HG02852 (cell line): Measurements from ENCODE around the gene STH.

Source experiments
- ATAC-seq: cut with Tn5 transposase; IDR thresholded peaks from one replicate; pipeline ENCODE4 v1.9.1; 2021; ENCODE audit warnings: mild to moderate bottlenecking, moderate library complexity; ENCODE audit not compliant: unreplicated experiment

Gene STH

DNA sequence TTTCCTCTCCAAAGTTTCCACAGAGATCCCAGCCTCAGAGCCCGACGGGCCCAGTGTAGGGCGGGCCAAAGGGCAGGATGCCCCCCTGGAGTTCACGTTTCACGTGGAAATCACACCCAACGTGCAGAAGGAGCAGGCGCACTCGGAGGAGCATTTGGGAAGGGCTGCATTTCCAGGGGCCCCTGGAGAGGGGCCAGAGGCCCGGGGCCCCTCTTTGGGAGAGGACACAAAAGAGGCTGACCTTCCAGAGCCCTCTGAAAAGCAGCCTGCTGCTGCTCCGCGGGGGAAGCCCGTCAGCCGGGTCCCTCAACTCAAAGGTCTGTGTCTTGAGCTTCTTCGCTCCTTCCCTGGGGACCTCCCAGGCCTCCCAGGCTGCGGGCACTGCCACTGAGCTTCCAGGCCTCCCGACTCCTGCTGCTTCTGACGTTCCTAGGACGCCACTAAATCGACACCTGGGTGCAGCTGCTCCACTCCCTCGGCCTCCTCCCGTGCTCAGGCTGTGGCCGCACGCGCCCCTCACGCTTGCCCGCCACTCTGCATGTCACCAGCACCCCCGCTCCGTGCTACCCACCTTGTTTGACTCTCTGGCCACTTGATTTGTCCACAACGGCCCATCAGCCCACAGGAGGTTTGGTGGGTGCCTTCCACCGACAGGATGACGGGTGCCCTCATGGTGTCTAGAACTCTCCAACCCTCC, 15.3 kb upstream of the STH start:
- ATAC-seq, result no peak

DNA sequence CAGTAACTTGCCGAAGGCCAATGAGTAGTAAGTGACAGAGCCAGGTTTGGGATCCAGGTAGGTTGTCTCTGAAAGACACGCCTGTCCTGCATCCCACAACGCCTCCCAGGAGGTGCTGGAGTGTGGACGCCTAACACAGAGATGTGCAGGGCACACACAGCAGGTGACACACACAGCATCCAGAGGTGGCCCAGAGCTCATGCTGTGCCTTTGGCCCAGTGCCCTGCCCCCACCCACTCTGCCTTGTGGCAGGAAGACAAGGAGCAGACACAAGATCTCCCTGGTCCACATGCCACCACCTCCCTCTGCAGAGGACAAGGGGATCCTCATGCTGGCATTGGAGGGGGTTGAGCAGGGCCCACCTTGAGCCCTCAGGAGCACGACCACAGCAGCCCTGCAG, 14.7 kb upstream of the STH start:
- ATAC-seq, result no peak

DNA sequence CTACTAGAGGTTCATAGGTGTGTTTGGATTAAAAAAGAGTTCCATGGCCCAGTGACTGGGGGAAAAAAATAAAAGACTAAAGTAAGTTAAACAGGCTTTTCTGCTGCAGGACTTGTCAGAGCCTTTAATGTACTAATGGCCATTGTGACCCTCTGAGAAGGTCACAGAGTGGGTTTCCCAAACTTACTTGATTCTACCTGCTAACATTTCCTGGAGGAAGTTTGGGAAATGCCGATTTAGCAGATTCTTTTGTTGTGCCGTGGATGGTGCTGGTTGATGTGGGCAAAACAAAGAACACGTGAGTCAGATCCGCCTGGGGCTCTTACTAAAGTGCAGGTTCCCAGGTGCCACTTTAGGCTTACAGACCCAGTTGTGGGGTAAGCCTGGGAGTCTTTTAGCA, 13.6 kb upstream of the STH start:
- no peak for ATAC-seq

DNA sequence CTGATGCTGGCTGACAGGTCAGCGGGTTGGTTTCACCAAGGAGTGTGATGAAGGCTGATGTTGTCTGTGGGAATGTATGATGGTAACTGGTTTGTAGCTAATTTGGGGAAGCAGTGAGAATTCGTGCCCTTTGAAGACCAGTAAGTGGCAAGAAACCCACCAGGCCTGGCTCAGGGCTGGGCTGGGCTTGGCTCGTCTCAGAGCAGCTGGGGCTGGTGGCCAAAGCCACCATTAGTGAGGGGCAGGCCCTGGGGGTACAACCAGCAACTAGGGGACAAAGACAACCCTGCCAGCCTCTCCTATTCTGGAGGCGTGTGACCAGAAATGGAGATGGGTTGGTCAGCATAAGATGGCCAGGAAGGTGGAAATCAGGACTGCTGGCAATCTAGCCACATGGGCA, 13.0 kb upstream of the STH start:
- ATAC-seq, result no peak

DNA sequence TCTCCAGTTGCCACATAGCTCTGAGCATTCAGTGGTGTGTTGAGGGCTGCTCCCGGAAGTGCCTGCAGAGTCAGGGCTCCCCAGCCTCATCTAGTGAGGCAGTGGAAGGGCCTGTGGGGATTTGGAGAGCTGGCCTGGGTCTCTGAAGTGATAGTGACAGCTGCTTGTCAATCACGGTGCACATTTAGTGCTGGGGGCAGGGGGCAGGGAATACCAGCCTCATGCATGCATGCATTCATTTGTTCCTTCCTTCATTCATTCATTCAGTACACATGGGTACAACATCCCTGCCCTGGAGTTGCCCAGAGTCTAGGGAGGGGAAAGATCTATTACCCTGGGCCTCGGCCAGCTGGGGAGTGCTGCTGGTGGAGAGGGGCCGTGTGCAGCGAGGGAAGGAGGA, 11.3 kb upstream of the STH start:
- no peak for ATAC-seq

DNA sequence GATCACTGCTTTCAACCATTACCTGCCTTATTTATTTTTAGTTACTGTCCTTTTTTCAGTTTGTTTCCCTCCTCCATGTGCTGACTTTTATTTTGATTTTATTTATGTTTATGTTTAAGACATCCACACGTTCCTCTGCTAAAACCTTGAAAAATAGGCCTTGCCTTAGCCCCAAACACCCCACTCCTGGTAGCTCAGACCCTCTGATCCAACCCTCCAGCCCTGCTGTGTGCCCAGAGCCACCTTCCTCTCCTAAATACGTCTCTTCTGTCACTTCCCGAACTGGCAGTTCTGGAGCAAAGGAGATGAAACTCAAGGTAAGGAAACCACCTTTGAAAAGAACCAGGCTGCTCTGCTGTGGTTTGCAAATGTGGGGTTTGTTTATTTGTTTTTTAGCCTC, 9.3 kb upstream of the STH start:
- ATAC-seq, result no peak

DNA sequence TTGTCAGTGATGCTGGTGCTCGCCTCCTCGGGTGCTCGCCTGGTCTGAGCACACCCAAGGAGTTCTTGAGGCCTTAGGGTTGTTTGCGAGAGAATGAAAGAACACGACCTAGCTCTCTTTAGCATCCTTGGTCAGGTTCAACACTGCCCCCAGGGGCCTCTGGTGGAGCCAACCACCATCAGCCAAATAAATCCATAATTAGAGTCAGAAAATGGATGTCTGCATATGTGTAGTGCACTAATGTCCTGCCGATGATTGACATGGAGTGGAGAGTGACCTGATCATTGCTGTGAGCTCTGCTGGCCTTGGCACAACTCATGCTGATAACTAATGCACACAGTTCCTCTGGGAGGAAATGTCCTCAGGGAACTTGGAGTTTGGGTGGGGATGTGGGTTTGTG, 8.2 kb upstream of the STH start:
- ATAC-seq, result no peak

DNA sequence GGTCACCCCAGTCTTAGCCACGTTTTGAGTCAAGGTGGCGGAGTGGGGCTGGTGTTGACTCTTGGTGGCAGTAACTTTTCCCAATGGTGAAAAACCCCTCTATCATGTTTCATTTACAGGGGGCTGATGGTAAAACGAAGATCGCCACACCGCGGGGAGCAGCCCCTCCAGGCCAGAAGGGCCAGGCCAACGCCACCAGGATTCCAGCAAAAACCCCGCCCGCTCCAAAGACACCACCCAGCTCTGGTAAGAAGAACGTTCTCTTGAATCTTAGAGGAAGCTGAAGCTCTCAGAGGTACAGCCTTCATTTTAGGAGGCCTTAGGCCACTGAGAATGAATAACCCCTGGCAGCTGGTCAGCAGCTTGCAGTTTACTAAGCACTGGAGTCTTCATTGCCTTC, 7.7 kb upstream of the STH start:
- no peak for ATAC-seq

DNA sequence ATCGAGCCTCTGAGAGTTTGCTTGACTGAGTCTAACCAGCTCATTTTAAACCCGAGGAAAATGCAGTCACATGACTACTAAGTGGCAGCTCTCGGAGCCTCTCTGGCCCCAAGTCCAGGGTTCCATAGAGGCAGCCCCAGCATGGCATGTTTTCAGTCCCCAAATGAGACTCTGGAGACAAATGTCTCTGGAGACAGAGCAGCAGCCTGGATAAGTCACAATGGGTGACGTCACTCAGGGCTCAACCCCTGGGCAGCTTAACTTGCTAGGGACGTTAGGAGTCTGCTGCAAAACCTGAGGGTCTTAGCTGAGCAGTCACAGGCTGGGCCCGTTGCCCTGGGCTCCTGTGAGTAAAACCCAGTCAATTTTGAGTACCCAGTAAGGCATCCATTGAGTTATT, 6.9 kb upstream of the STH start:
- ATAC-seq, result no peak

DNA sequence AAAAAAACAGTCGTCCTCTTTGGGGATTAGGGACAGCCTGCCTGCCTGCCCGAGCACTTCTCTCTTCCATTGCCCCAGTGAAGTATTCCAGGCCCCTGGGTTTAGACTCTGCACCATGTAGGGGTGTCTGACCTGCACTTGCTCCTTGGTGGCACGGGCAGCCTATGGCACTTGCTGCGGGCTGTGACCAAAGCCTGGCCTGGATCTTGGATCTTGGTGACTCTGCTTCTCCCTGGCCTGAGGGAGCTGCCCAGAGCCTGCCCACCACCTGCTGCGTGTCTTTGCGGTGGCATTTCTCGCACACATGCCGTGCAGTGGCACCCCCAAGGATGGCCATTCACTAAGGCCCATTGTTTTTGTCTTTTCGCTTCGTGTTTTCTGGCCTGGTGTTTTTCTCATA, 6.1 kb upstream of the STH start:
- no peak for ATAC-seq

DNA sequence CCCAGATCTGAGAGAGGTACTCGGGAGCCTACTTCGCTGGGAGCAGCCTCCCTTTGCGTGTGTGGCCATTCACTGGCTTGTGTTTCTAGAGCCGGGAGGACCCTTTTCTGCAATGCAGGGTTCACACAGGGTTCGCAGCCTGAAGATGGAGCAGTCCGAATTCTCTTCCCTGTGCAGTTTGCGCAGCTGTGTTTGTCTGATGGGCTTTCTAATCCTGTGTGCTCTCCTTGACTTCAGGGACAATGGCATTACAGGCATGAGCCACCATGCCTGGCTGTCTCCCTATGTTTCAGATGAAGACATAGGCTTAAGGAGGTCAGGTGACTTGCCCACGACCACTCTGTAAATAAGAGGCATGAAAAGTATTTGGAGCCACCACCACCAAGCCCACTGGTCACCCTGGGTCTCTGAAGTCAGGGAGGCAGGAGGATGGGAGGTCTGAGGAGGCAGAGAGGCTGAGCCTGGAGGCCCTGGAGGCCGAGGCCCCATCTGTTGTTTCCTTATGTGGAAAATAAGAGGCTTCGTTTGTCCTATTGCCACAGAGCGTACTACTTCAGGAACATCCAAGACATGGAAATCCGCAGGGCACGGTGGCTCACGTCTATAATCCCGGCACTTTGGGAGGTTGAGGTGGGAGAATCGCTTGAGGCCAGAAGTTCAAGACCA, 5.0 kb upstream of the STH start:
- ATAC-seq, result no peak

DNA sequence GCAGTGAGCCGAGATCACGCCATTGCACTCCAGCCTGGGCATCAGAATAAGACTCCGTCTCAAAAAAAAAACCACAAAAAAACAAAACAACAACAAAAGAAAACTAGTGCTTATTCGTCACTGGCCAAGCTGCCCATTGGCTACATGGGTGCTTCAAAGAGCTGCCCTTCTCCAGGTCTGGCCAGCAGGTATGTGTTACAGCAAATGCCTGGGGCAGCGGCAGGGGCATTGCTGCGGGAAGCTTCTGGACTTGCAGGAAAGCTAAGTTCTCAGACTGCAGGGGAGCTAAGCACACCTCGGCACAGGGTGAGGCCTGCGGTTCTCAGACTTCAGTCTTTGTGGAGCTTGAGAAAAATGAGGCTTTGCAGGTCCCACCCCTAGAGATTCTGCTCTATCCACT, 4.1 kb upstream of the STH start:
- ATAC-seq, result no peak

DNA sequence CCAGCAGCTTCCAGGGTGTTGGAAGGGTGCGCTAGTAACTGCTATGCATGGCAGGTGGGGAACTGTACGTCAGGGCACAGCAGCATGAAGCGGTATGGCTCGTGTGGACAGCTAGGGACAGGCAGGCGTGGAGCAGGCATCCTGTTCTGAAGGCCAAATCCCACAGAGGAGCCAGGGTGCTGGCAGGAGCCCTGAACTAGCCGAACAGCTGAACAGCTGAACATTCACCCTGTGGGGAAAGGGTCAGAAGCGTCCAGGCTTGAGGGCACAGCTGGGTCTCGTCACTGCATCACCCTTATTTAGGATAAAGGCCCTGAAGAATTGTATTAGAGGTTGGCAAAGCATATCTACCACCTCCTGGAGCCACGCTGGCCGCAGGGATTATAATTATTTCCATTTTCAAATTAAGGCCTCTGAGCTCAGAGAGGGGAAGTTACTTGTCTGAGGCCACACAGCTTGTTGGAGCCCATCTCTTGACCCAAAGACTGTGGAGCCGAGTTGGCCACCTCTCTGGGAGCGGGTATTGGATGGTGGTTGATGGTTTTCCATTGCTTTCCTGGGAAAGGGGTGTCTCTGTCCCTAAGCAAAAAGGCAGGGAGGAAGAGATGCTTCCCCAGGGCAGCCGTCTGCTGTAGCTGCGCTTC, 3.3 kb upstream of the STH start:
- no peak for ATAC-seq

DNA sequence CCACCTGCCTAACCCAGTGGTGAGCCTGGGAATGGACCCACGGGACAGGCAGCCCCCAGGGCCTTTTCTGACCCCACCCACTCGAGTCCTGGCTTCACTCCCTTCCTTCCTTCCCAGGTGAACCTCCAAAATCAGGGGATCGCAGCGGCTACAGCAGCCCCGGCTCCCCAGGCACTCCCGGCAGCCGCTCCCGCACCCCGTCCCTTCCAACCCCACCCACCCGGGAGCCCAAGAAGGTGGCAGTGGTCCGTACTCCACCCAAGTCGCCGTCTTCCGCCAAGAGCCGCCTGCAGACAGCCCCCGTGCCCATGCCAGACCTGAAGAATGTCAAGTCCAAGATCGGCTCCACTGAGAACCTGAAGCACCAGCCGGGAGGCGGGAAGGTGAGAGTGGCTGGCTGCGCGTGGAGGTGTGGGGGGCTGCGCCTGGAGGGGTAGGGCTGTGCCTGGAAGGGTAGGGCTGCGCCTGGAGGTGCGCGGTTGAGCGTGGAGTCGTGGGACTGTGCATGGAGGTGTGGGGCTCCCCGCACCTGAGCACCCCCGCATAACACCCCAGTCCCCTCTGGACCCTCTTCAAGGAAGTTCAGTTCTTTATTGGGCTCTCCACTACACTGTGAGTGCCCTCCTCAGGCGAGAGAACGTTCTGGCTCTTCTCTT, 2.6 kb upstream of the STH start:
- no peak for ATAC-seq

DNA sequence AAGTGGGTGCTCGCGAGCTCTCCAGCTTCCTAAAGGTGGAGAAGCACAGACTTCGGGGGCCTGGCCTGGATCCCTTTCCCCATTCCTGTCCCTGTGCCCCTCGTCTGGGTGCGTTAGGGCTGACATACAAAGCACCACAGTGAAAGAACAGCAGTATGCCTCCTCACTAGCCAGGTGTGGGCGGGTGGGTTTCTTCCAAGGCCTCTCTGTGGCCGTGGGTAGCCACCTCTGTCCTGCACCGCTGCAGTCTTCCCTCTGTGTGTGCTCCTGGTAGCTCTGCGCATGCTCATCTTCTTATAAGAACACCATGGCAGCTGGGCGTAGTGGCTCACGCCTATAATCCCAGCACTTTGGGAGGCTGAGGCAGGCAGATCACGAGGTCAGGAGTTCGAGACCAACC, 1.9 kb upstream of the STH start:
- ATAC-seq, result no peak

DNA sequence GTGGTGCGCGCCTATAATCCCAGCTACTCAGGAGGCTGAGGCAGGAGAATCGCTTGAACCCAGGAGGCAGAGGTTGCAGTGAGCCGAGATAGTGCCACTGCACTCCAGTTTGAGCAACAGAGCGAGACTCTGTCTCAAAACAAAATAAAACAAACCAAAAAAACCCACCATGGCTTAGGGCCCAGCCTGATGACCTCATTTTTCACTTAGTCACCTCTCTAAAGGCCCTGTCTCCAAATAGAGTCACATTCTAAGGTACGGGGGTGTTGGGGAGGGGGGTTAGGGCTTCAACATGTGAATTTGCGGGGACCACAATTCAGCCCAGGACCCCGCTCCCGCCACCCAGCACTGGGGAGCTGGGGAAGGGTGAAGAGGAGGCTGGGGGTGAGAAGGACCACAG, 1.4 kb upstream of the STH start:
- no peak for ATAC-seq

DNA sequence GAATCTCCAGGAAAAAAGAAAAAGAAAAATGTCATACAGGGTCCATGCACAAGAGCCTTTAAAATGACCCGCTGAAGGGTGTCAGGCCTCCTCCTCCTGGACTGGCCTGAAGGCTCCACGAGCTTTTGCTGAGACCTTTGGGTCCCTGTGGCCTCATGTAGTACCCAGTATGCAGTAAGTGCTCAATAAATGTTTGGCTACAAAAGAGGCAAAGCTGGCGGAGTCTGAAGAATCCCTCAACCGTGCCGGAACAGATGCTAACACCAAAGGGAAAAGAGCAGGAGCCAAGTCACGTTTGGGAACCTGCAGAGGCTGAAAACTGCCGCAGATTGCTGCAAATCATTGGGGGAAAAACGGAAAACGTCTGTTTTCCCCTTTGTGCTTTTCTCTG, 845 bp downstream of the STH start:
- ATAC-seq, result no peak

DNA sequence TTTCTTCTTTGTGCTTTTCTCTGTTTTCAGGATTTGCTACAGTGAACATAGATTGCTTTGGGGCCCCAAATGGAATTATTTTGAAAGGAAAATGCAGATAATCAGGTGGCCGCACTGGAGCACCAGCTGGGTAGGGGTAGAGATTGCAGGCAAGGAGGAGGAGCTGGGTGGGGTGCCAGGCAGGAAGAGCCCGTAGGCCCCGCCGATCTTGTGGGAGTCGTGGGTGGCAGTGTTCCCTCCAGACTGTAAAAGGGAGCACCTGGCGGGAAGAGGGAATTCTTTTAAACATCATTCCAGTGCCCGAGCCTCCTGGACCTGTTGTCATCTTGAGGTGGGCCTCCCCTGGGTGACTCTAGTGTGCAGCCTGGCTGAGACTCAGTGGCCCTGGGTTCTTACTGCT, 1.2 kb downstream of the STH start:
- ATAC-seq, result no peak

DNA sequence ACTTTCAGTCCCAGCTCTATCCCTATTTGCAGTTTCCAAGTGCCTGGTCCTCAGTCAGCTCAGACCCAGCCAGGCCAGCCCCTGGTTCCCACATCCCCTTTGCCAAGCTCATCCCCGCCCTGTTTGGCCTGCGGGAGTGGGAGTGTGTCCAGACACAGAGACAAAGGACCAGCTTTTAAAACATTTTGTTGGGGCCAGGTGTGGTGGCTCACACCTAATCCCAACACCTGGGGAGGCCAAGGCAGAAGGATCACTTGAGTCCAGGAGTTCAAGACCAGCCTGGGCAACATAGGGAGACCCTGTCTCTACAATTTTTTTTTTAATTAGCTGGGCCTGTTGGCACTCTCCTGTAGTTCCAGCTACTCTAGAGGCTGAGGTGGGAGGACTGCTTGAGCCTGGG, 1.7 kb downstream of the STH start:
- ATAC-seq, result no peak

DNA sequence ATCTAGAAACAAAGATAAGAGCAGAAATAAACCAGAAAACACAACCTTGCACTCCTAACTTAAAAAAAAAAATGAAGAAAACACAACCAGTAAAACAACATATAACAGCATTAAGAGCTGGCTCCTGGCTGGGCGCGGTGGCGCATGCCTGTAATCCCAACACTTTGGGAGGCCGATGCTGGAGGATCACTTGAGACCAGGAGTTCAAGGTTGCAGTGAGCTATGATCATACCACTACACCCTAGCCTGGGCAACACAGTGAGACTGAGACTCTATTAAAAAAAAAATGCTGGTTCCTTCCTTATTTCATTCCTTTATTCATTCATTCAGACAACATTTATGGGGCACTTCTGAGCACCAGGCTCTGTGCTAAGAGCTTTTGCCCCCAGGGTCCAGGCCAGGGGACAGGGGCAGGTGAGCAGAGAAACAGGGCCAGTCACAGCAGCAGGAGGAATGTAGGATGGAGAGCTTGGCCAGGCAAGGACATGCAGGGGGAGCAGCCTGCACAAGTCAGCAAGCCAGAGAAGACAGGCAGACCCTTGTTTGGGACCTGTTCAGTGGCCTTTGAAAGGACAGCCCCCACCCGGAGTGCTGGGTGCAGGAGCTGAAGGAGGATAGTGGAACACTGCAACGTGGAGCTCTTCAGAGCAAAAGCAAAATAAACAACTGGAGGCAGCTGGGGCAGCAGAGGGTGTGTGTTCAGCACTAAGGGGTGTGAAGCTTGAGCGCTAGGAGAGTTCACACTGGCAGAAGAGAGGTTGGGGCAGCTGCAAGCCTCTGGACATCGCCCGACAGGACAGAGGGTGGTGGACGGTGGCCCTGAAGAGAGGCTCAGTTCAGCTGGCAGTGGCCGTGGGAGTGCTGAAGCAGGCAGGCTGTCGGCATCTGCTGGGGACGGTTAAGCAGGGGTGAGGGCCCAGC, 2.6 kb downstream of the STH start:
- no peak for ATAC-seq
